Panc1 (cell line): ENCODE measurements around the gene ACYP2. TPM values are rescaled to one million over a fixed set of nuclear protein-coding genes. Genes with fewer than 3 reads are reported as not detected.

Experiments used
- ATAC-seq: fragments of 200-7000 bp; cut with Tn5 transposase; 2 replicates; pipeline ENCODE4 v1.9.1; 2020; ENCODE audit warnings: mild to moderate bottlenecking, moderate library complexity
- BruUV-seq: library from RNA; stranded (reverse); fragments of 400-500 nt; replicated peaks from 2 replicates; lab custom pipeline; 2021; lab: Mats Ljungman, UMichigan
- CTCF ChIA-PET: fragments of 300-600 bp; sonication (Branson Sonifier 250); formaldehyde crosslinking; loops from one replicate; lab custom pipeline; 2022; ENCODE audit warnings: antibody characterized with exemption; lab: Charles Lee
- POLR2A ChIA-PET: fragments of 300-600 bp; sonication (Branson Sonifier 250); formaldehyde crosslinking; loops from one replicate; lab custom pipeline; 2022; ENCODE audit warnings: antibody characterized with exemption; lab: Charles Lee
- DNase-seq: peaks from one replicate; pipeline ENCODE4 v3.0.0-alpha.2; 2010; ENCODE audit warnings: low read depth, low spot score
- H3K27ac ChIP-seq: 2 replicates; pipeline ENCODE4 v1.5.1; 2011; ENCODE audit warnings: mild to moderate bottlenecking, low read length, inconsistent platforms
- H3K27me3 ChIP-seq: fragments of 200-500 bp; sonication (Bioruptor generic); 2 replicates; pipeline ENCODE4 v1.6.0; 2014; ENCODE audit warnings: low read length, inconsistent platforms; ENCODE audit not compliant: control insufficient read depth, insufficient read depth
- H3K36me3 ChIP-seq: fragments of 200-500 bp; sonication (Bioruptor generic); 2 replicates; pipeline ENCODE4 v1.5.1; 2014; ENCODE audit warnings: inconsistent platforms, mild to moderate bottlenecking, low read length, moderate library complexity; ENCODE audit not compliant: control insufficient read depth, insufficient read depth
- H3K4me1 ChIP-seq: 2 replicates; pipeline ENCODE4 v1.5.1; 2011; ENCODE audit warnings: inconsistent platforms, mild to moderate bottlenecking, low read length, moderate library complexity; ENCODE audit not compliant: control insufficient read depth, insufficient read depth
- H3K4me3 ChIP-seq, 2 experiments: 2 replicates each; pipeline ENCODE4 v1.5.1; 2011 to 2012; ENCODE audit warnings: low read depth in 2 of 2, low read length in 2 of 2, mild to moderate bottlenecking in 2 of 2, inconsistent platforms in 1 of 2, moderate library complexity in 1 of 2
- H3K9me3 ChIP-seq: fragments of 200-500 bp; sonication (Bioruptor generic); 2 replicates; pipeline ENCODE4 v1.5.1; 2014; ENCODE audit warnings: low read depth, mild to moderate bottlenecking, inconsistent platforms, low read length, moderate library complexity; ENCODE audit not compliant: control insufficient read depth, insufficient read depth
- CTCF ChIP-seq: fragments of 450-650 bp; IDR thresholded peaks from 2 replicates; pipeline ENCODE4 v1.5.1; 2017; ENCODE audit warnings: mild to moderate bottlenecking
- POLR2AphosphoS5 ChIP-seq: IDR thresholded peaks from 2 replicates; pipeline ENCODE4 v1.6.1; 2012; ENCODE audit warnings: mild to moderate bottlenecking, low read depth, low read length, moderate library complexity
- REST ChIP-seq, 2 experiments: IDR thresholded peaks; 2 replicates each; pipeline ENCODE4 v1.6.1; 2011 to 2012; ENCODE audit warnings: low read depth in 2 of 2, control low read depth in 1 of 2, low read length in 1 of 2, mild to moderate bottlenecking in 1 of 2, moderate library complexity in 1 of 2; ENCODE audit not compliant: insufficient read depth in 1 of 2
- SIN3A ChIP-seq: IDR thresholded peaks from 2 replicates; pipeline ENCODE4 v1.6.1; 2012; ENCODE audit warnings: low read depth, mild to moderate bottlenecking, low read length, moderate library complexity, borderline replicate concordance; ENCODE audit not compliant: insufficient read depth
- TCF7L2 ChIP-seq: IDR thresholded peaks from 2 replicates; pipeline ENCODE4 v1.6.1; 2011; ENCODE audit warnings: mild to moderate bottlenecking, low read depth, low read length, inconsistent platforms
- in situ Hi-C: cut with HindIII; loops from 2 replicates; pipeline ENCODE4 v1.10.0; 2016; ENCODE audit warnings: low sequenced_read_pairs, low pct_unique_long_range_greater_than_20kb
- intact Hi-C: fragments of 100-400 bp; cut with micrococcal nuclease; formaldehyde crosslinking; loops from one replicate; pipeline ENCODE4 v1.10.0; 2022; ENCODE audit not compliant: unreplicated experiment
- total RNA-seq: library from RNA; stranded (reverse); gene quantifications from one replicate; pipeline ENCODE4 v1.2.1, GENCODE V29; 2021; ENCODE audit not compliant: unreplicated experiment

Gene ACYP2
- total RNA-seq, 1 experiment from 2014 or later, result 11.5 TPM

GRCh38 chr2:54226260-54226659, 110.8 kb downstream of the ACYP2 start:
- DNase-seq, result no peak
- no peak for ATAC-seq
- ChIA-PET POLR2A (no interaction called here), CTCF (no interaction called here)
- H3K27ac ChIP-seq, result no peak overlapping the region
- H3K4me1 ChIP-seq, result no peaks in the 10 kb centered on the region
- no peaks in the 10 kb centered on the region for H3K36me3 ChIP-seq
- H3K4me3 ChIP-seq, result no peak overlapping the region
- in situ Hi-C loops (no loop called here), intact Hi-C loops (no loop called here)
- TF ChIP-seq REST (IDR thresholded peaks at IDR 0.05; ENCODE audit: insufficient read depth in 1 of 2, low read depth in 2 of 2, low read length in 1 of 2) (no peak), TCF7L2 (no peak), POLR2AphosphoS5 (no peak), CTCF (no peak)
- no TSS peak for BruUV-seq
- H3K9me3 ChIP-seq, result no peaks in the 10 kb centered on the region
- no peaks in the 10 kb centered on the region for H3K27me3 ChIP-seq

- no peaks in the 10 kb centered on the region for H3K9me3 ChIP-seq
- no TSS peak for BruUV-seq
- ATAC-seq (no peak), DNase-seq (no peak)
- CTCF ChIA-PET, result no interaction called here
- H3K4me3 ChIP-seq, result no peak overlapping the region
- H3K27ac ChIP-seq, result no peak overlapping the region
- no peaks in the 10 kb centered on the region for H3K36me3 ChIP-seq
- TF ChIP-seq POLR2AphosphoS5, result no peak
- no peak for TF ChIP-seq REST (IDR thresholded peaks at IDR 0.05; ENCODE audit: insufficient read depth in 1 of 2, low read depth in 2 of 2, low read length in 1 of 2)
- no peak for TF ChIP-seq TCF7L2
- TF ChIP-seq SIN3A, result no peak
- no peak for TF ChIP-seq CTCF
- intact Hi-C loops, result no loop called here
- no peaks in the 10 kb centered on the region for H3K27me3 ChIP-seq
- no peaks in the 10 kb centered on the region for H3K4me1 ChIP-seq
- in situ Hi-C loops, result no loop called here
- POLR2A ChIA-PET, result no interaction called here
These were observed 112.4 kb downstream of the ACYP2 start for GRCh38 chr2:54227798-54228197.
